Measurements from ENCODE around the gene SLC25A20. TPM values are rescaled to one million over a fixed set of nuclear protein-coding genes. Genes with fewer than 3 reads are reported as not detected.
A peak's percentile ranks its signal among the peaks of the same experiment; 100 is the strongest.

The SLC25A20 gene
- 15.1 TPM for total RNA-seq

- peak within 1 kb of the TSS; percentile 69 for H3K27ac ChIP-seq (ENCODE audit: low read depth, low read length)
- peak within 1 kb of the TSS; percentile 83 to 94 (median 92) for H3K4me3 ChIP-seq (ENCODE audit: low read length in 3 of 3)
- H3K27me3 ChIP-seq (ENCODE audit: control insufficient read depth in 3 of 3, insufficient read depth in 3 of 3, low read length in 3 of 3), result no peaks in the 10 kb centered on the region
- H3K4me1 ChIP-seq (ENCODE audit: control insufficient read depth in 3 of 3, insufficient read depth in 3 of 3, low read length in 3 of 3), result peaks cover 14 to 19% (median 16%) of the 10 kb centered on the region in 3 donors
- H3K9me3 ChIP-seq (ENCODE audit: control insufficient read depth in 3 of 3, low read length in 3 of 3), result no peaks in the 10 kb centered on the region
- H3K36me3 ChIP-seq (ENCODE audit: control insufficient read depth in 3 of 3, insufficient read depth in 3 of 3, low read length in 3 of 3), result no peaks in the 10 kb centered on the region
- peak within 1 kb of the TSS; percentile 85 to 87 (median 87) for H3K9ac ChIP-seq (ENCODE audit: low read depth in 1 of 3, low read length in 3 of 3)
These were observed at the start of gene SLC25A20 for GRCh38 chr3:48898383-48899234. Gene SLC25A20, minus strand, starts transcription at chr3:48898882. Its CDS starts 88 bp downstream, at chr3:48898794.

- Histone ChIP-seq H3K9me3 (ENCODE audit: control insufficient read depth in 3 of 3, low read length in 3 of 3) (no peaks in the 10 kb centered on the region), H3K4me3 (ENCODE audit: low read length in 3 of 3) (no peak overlapping the region), H3K36me3 (ENCODE audit: control insufficient read depth in 3 of 3, insufficient read depth in 3 of 3, low read length in 3 of 3) (peaks cover 0 to 11% (median 0%) of the 10 kb centered on the region in 3 donors), H3K27ac (ENCODE audit: low read depth, low read length) (peak overlapping the region; percentile 61), H3K27me3 (ENCODE audit: control insufficient read depth in 3 of 3, insufficient read depth in 3 of 3, low read length in 3 of 3) (no peaks in the 10 kb centered on the region), H3K9ac (ENCODE audit: low read depth in 1 of 3, low read length in 3 of 3) (peak overlapping the region in 2 of 3 donors; percentile 24 to 46), H3K4me1 (ENCODE audit: control insufficient read depth in 3 of 3, insufficient read depth in 3 of 3, low read length in 3 of 3) (peaks cover 14 to 35% (median 19%) of the 10 kb centered on the region in 3 donors)
These were observed 47.3 kb upstream of the SLC25A20 start for GRCh38 chr3:48945891-48946549.

- peaks cover 0 to 11% (median 0%) of the 10 kb centered on the region in 3 donors for H3K36me3 ChIP-seq (ENCODE audit: control insufficient read depth in 3 of 3, insufficient read depth in 3 of 3, low read length in 3 of 3)
- peaks cover 14 to 35% (median 19%) of the 10 kb centered on the region in 3 donors for H3K4me1 ChIP-seq (ENCODE audit: control insufficient read depth in 3 of 3, insufficient read depth in 3 of 3, low read length in 3 of 3)
- H3K27ac ChIP-seq (ENCODE audit: low read depth, low read length), result peak overlapping the region; percentile 61
These were observed 46.8 kb upstream of the SLC25A20 start for GRCh38 chr3:48945432-48945831.

GRCh38 chr3:48938689-48939088 lies 40.0 kb upstream of the SLC25A20 start:
- Histone ChIP-seq H3K9ac (ENCODE audit: low read depth in 1 of 3, low read length in 3 of 3) (no peak overlapping the region), H3K4me3 (ENCODE audit: low read length in 3 of 3) (no peak overlapping the region), H3K27ac (ENCODE audit: low read depth, low read length) (no peak overlapping the region), H3K27me3 (ENCODE audit: control insufficient read depth in 3 of 3, insufficient read depth in 3 of 3, low read length in 3 of 3) (no peaks in the 10 kb centered on the region), H3K4me1 (ENCODE audit: control insufficient read depth in 3 of 3, insufficient read depth in 3 of 3, low read length in 3 of 3) (peaks cover 0 to 14% (median 7%) of the 10 kb centered on the region in 3 donors), H3K36me3 (ENCODE audit: control insufficient read depth in 3 of 3, insufficient read depth in 3 of 3, low read length in 3 of 3) (peaks cover 0 to 8% (median 0%) of the 10 kb centered on the region in 3 donors), H3K9me3 (ENCODE audit: control insufficient read depth in 3 of 3, low read length in 3 of 3) (no peaks in the 10 kb centered on the region)

More at GRCh38 chr3:48945432-48945831, 46.8 kb upstream of the SLC25A20 start:
- H3K27me3 ChIP-seq (ENCODE audit: control insufficient read depth in 3 of 3, insufficient read depth in 3 of 3, low read length in 3 of 3), result no peaks in the 10 kb centered on the region
- H3K4me3 ChIP-seq (ENCODE audit: low read length in 3 of 3), result no peak overlapping the region
- H3K9me3 ChIP-seq (ENCODE audit: control insufficient read depth in 3 of 3, low read length in 3 of 3), result no peaks in the 10 kb centered on the region
- peak overlapping the region in 2 of 3 donors; percentile 24 to 46 for H3K9ac ChIP-seq (ENCODE audit: low read depth in 1 of 3, low read length in 3 of 3)

GRCh38 chr3:48938156-48938555 lies 39.5 kb upstream of the SLC25A20 start:
- peaks cover 0 to 13% (median 7%) of the 10 kb centered on the region in 3 donors for H3K4me1 ChIP-seq (ENCODE audit: control insufficient read depth in 3 of 3, insufficient read depth in 3 of 3, low read length in 3 of 3)
- no peak overlapping the region for H3K4me3 ChIP-seq (ENCODE audit: low read length in 3 of 3)
- H3K9ac ChIP-seq (ENCODE audit: low read depth in 1 of 3, low read length in 3 of 3), result no peak overlapping the region
- no peaks in the 10 kb centered on the region for H3K27me3 ChIP-seq (ENCODE audit: control insufficient read depth in 3 of 3, insufficient read depth in 3 of 3, low read length in 3 of 3)
- H3K36me3 ChIP-seq (ENCODE audit: control insufficient read depth in 3 of 3, insufficient read depth in 3 of 3, low read length in 3 of 3), result peaks cover 0 to 8% (median 0%) of the 10 kb centered on the region in 3 donors
- no peak overlapping the region for H3K27ac ChIP-seq (ENCODE audit: low read depth, low read length)
- H3K9me3 ChIP-seq (ENCODE audit: control insufficient read depth in 3 of 3, low read length in 3 of 3), result no peaks in the 10 kb centered on the region

- H3K4me3 ChIP-seq (ENCODE audit: low read length in 3 of 3), result peak overlapping the region in 1 of 3 donors; percentile 18
- peaks cover 8 to 20% (median 11%) of the 10 kb centered on the region in 3 donors for H3K4me1 ChIP-seq (ENCODE audit: control insufficient read depth in 3 of 3, insufficient read depth in 3 of 3, low read length in 3 of 3)
- H3K27ac ChIP-seq (ENCODE audit: low read depth, low read length), result peak overlapping the region; percentile 76
- no peak overlapping the region for H3K9ac ChIP-seq (ENCODE audit: low read depth in 1 of 3, low read length in 3 of 3)
- peaks cover 0 to 7% (median 0%) of the 10 kb centered on the region in 3 donors for H3K36me3 ChIP-seq (ENCODE audit: control insufficient read depth in 3 of 3, insufficient read depth in 3 of 3, low read length in 3 of 3)
- no peaks in the 10 kb centered on the region for H3K27me3 ChIP-seq (ENCODE audit: control insufficient read depth in 3 of 3, insufficient read depth in 3 of 3, low read length in 3 of 3)
- H3K9me3 ChIP-seq (ENCODE audit: control insufficient read depth in 3 of 3, low read length in 3 of 3), result no peaks in the 10 kb centered on the region
These were observed 36.8 kb upstream of the SLC25A20 start for GRCh38 chr3:48935530-48935929.

- H3K27me3 ChIP-seq (ENCODE audit: control insufficient read depth in 3 of 3, insufficient read depth in 3 of 3, low read length in 3 of 3), result no peaks in the 10 kb centered on the region
- peak overlapping the region; percentile 76 for H3K27ac ChIP-seq (ENCODE audit: low read depth, low read length)
- H3K4me1 ChIP-seq (ENCODE audit: control insufficient read depth in 3 of 3, insufficient read depth in 3 of 3, low read length in 3 of 3), result peaks cover 13 to 20% (median 17%) of the 10 kb centered on the region in 3 donors
- H3K36me3 ChIP-seq (ENCODE audit: control insufficient read depth in 3 of 3, insufficient read depth in 3 of 3, low read length in 3 of 3), result peaks cover 0 to 7% (median 0%) of the 10 kb centered on the region in 3 donors
- H3K4me3 ChIP-seq (ENCODE audit: low read length in 3 of 3), result peak overlapping the region in 1 of 3 donors; percentile 27
- H3K9me3 ChIP-seq (ENCODE audit: control insufficient read depth in 3 of 3, low read length in 3 of 3), result no peaks in the 10 kb centered on the region
- H3K9ac ChIP-seq (ENCODE audit: low read depth in 1 of 3, low read length in 3 of 3), result peak overlapping the region; percentile 17 to 36 (median 28)
These were observed 35.8 kb upstream of the SLC25A20 start for GRCh38 chr3:48934333-48934991.

- H3K4me3 ChIP-seq (ENCODE audit: low read length in 3 of 3), result no peak overlapping the region
- no peaks in the 10 kb centered on the region for H3K9me3 ChIP-seq (ENCODE audit: control insufficient read depth in 3 of 3, low read length in 3 of 3)
- no peaks in the 10 kb centered on the region for H3K27me3 ChIP-seq (ENCODE audit: control insufficient read depth in 3 of 3, insufficient read depth in 3 of 3, low read length in 3 of 3)
- H3K27ac ChIP-seq (ENCODE audit: low read depth, low read length), result peak overlapping the region; percentile 5
- H3K4me1 ChIP-seq (ENCODE audit: control insufficient read depth in 3 of 3, insufficient read depth in 3 of 3, low read length in 3 of 3), result peaks cover 28 to 36% (median 30%) of the 10 kb centered on the region in 3 donors
- no peak overlapping the region for H3K9ac ChIP-seq (ENCODE audit: low read depth in 1 of 3, low read length in 3 of 3)
- peaks cover 5 to 17% (median 6%) of the 10 kb centered on the region in 3 donors for H3K36me3 ChIP-seq (ENCODE audit: control insufficient read depth in 3 of 3, insufficient read depth in 3 of 3, low read length in 3 of 3)
These were observed 33.4 kb upstream of the SLC25A20 start for GRCh38 chr3:48931944-48932580.

- Histone ChIP-seq H3K4me1 (ENCODE audit: control insufficient read depth in 3 of 3, insufficient read depth in 3 of 3, low read length in 3 of 3) (peaks cover 26 to 42% (median 34%) of the 10 kb centered on the region in 3 donors), H3K36me3 (ENCODE audit: control insufficient read depth in 3 of 3, insufficient read depth in 3 of 3, low read length in 3 of 3) (peaks cover 5 to 24% (median 6%) of the 10 kb centered on the region in 3 donors), H3K27me3 (ENCODE audit: control insufficient read depth in 3 of 3, insufficient read depth in 3 of 3, low read length in 3 of 3) (no peaks in the 10 kb centered on the region), H3K4me3 (ENCODE audit: low read length in 3 of 3) (no peak overlapping the region), H3K9me3 (ENCODE audit: control insufficient read depth in 3 of 3, low read length in 3 of 3) (no peaks in the 10 kb centered on the region), H3K9ac (ENCODE audit: low read depth in 1 of 3, low read length in 3 of 3) (no peak overlapping the region), H3K27ac (ENCODE audit: low read depth, low read length) (no peak overlapping the region)
These were observed 31.9 kb upstream of the SLC25A20 start for GRCh38 chr3:48930590-48930989.
